ENCODE results near the gene BRINP1.

BRINP1 gene

DNA sequence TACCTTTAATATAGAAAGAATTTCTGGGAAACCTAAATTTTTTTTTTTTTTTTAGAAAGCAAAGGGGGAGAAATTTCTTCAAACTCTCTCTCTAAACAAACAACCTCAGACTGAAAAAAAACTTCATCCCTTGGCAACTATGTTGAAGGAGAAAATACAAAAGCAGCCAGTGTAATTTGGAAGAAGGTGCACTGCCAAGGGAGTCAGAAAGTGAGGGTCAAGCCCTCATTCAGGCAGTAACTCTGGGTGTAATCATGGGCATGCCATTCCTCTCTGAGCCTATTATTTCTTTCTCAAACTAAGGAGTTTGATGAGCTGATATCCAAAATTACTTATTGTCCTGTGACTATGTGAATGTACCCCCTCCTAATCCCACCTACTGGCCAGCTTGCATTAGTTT lies 203.1 kb downstream of the BRINP1 start:
- H3K4me2 ChIP-seq (ENCODE audit: low read depth, low read length, poor library complexity, severe bottlenecking): no peak overlapping the region
- H3K9me3 ChIP-seq (ENCODE audit: insufficient read depth, low read length): no peaks in the 10 kb centered on the region
- no peak overlapping the region for H3K9ac ChIP-seq (ENCODE audit: low read length)
- no peak overlapping the region for H3K4me3 ChIP-seq (ENCODE audit: insufficient read depth, low read length, poor library complexity, severe bottlenecking)
- H3K9me2 ChIP-seq (replicated peaks; ENCODE audit: insufficient read depth, low read length): no peaks in the 10 kb centered on the region
- H3K27ac ChIP-seq (ENCODE audit: low read depth, low read length): no peak overlapping the region
- H4K20me1 ChIP-seq (ENCODE audit: low read depth, low read length): no peaks in the 10 kb centered on the region
- no peaks in the 10 kb centered on the region for H3K36me3 ChIP-seq (ENCODE audit: low read length)
- TF ChIP-seq, protein P1, sequence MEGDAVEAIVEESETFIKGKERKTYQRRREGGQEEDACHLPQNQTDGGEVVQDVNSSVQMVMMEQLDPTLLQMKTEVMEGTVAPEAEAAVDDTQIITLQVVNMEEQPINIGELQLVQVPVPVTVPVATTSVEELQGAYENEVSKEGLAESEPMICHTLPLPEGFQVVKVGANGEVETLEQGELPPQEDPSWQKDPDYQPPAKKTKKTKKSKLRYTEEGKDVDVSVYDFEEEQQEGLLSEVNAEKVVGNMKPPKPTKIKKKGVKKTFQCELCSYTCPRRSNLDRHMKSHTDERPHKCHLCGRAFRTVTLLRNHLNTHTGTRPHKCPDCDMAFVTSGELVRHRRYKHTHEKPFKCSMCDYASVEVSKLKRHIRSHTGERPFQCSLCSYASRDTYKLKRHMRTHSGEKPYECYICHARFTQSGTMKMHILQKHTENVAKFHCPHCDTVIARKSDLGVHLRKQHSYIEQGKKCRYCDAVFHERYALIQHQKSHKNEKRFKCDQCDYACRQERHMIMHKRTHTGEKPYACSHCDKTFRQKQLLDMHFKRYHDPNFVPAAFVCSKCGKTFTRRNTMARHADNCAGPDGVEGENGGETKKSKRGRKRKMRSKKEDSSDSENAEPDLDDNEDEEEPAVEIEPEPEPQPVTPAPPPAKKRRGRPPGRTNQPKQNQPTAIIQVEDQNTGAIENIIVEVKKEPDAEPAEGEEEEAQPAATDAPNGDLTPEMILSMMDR (IDR thresholded peaks at IDR 0.05; ENCODE audit: insufficient read depth, low read length, poor library complexity, severe bottlenecking): no peak
- no peak for TF ChIP-seq EZH2phosphoT487 (conservative IDR thresholded peaks at IDR 0.05; ENCODE audit: low read length)
- H3K79me2 ChIP-seq (ENCODE audit: insufficient read depth, low read length): no peaks in the 10 kb centered on the region
- H2AFZ ChIP-seq (ENCODE audit: low read depth, low read length, severe bottlenecking): no peak overlapping the region
- H3F3A ChIP-seq (ENCODE audit: insufficient read depth): no peaks in the 10 kb centered on the region
- H3K27me3 ChIP-seq (ENCODE audit: low read length): no peaks in the 10 kb centered on the region

DNA sequence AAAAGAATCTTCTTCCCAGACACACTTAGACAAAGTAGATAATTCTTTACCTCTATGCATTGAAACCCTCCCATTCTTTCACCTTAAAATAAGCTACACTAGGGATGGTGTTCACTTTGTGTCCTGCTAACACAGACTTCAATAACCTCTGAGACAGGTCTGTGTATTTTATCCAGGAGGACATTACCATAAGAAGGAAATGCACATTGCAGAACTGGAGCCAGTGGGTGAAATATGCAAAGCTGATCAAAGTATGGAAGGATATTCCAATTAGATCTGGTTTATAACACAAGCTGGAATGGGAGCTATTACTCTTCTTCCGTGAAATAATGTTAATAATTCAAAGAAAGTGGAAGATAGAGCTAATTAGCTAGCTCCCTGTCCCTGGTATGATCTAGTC lies 204.1 kb downstream of the BRINP1 start:
- Histone ChIP-seq H3F3A (ENCODE audit: insufficient read depth) (no peaks in the 10 kb centered on the region), H3K79me2 (ENCODE audit: insufficient read depth, low read length) (no peaks in the 10 kb centered on the region), H2AFZ (ENCODE audit: low read depth, low read length, severe bottlenecking) (no peak overlapping the region), H3K9me2 (replicated peaks; ENCODE audit: insufficient read depth, low read length) (no peaks in the 10 kb centered on the region), H3K36me3 (ENCODE audit: low read length) (no peaks in the 10 kb centered on the region), H3K9ac (ENCODE audit: low read length) (no peak overlapping the region), H3K9me3 (ENCODE audit: insufficient read depth, low read length) (no peaks in the 10 kb centered on the region), H3K4me2 (ENCODE audit: low read depth, low read length, poor library complexity, severe bottlenecking) (no peak overlapping the region), H4K20me1 (ENCODE audit: low read depth, low read length) (no peaks in the 10 kb centered on the region), H3K27me3 (ENCODE audit: low read length) (no peaks in the 10 kb centered on the region), H3K27ac (ENCODE audit: low read depth, low read length) (no peak overlapping the region), H3K4me3 (ENCODE audit: insufficient read depth, low read length, poor library complexity, severe bottlenecking) (no peak overlapping the region)
- TF ChIP-seq, protein P1 (IDR thresholded peaks at IDR 0.05; ENCODE audit: insufficient read depth, low read length, poor library complexity, severe bottlenecking): no peak
- TF ChIP-seq EZH2phosphoT487 (conservative IDR thresholded peaks at IDR 0.05; ENCODE audit: low read length): no peak

DNA sequence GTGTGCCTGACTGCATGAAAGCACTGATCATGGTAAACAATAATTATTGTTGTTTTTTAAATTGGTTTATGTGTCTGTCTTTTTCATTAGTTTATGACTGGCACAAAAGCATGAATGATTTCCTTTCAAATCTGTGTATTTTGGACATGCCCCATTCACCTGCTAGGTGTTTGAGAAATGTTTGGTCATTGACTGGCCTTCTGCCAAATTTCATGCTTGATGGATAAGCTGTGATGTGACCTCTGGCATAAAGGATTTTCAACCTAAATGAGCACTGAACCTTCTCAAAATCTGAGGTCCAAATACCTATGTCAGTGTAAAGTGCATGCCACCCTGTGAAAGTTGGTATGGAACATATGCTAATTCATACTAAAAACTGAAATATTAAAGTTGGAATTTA lies 204.5 kb downstream of the BRINP1 start:
- Histone ChIP-seq H3F3A (ENCODE audit: insufficient read depth) (no peaks in the 10 kb centered on the region), H3K4me3 (ENCODE audit: insufficient read depth, low read length, poor library complexity, severe bottlenecking) (no peak overlapping the region), H3K9ac (ENCODE audit: low read length) (no peak overlapping the region), H3K9me2 (replicated peaks; ENCODE audit: insufficient read depth, low read length) (no peaks in the 10 kb centered on the region), H3K4me2 (ENCODE audit: low read depth, low read length, poor library complexity, severe bottlenecking) (no peak overlapping the region), H3K27ac (ENCODE audit: low read depth, low read length) (no peak overlapping the region), H3K9me3 (ENCODE audit: insufficient read depth, low read length) (no peaks in the 10 kb centered on the region), H3K27me3 (ENCODE audit: low read length) (no peaks in the 10 kb centered on the region), H4K20me1 (ENCODE audit: low read depth, low read length) (no peaks in the 10 kb centered on the region), H2AFZ (ENCODE audit: low read depth, low read length, severe bottlenecking) (no peak overlapping the region), H3K36me3 (ENCODE audit: low read length) (no peaks in the 10 kb centered on the region), H3K79me2 (ENCODE audit: insufficient read depth, low read length) (no peaks in the 10 kb centered on the region)
- TF ChIP-seq, protein P1 (IDR thresholded peaks at IDR 0.05; ENCODE audit: insufficient read depth, low read length, poor library complexity, severe bottlenecking): no peak
- no peak for TF ChIP-seq EZH2phosphoT487 (conservative IDR thresholded peaks at IDR 0.05; ENCODE audit: low read length)
